ENCODE results near the gene MOCS2. TPM values are rescaled to one million over a fixed set of nuclear protein-coding genes. Genes with fewer than 3 reads are reported as not detected.
A peak's percentile ranks its signal among the peaks of the same experiment; 100 is the strongest.

Gene MOCS2
- total and polyA plus RNA-seq, 9 donors = 32.9 to 72.2 (median 41.7) TPM

GRCh38 chr5:53111139-53111538 is 1.6 kb upstream of the MOCS2 start:
- TF ChIP-seq CTCF (IDR thresholded peaks at IDR 0.05) (no peak), EP300 (IDR thresholded peaks at IDR 0.05) (no peak), POLR2A (IDR thresholded peaks at IDR 0.05) (no peak)
- intact Hi-C loops (cut with DNase I) = no loop called here
- DNase-seq = no peak
- H3K36me3 ChIP-seq = no peaks in the 10 kb centered on the region
- no peak overlapping the region for H3K27ac ChIP-seq
- no peaks in the 10 kb centered on the region for H3K27me3 ChIP-seq
- H3K4me3 ChIP-seq = no peak overlapping the region
- no peaks in the 10 kb centered on the region for H3K9me3 ChIP-seq
- WGBS, 3 donors = 93 to 95% (median 95%) methylated on average over 1 of the region's 1 CpG
- H3K4me1 ChIP-seq (ENCODE audit: insufficient read depth) = peaks cover 5% of the 10 kb centered on the region

GRCh38 chr5:53110156-53110555 is 599 bp upstream of the MOCS2 start:
- H3K36me3 ChIP-seq = no peaks in the 10 kb centered on the region
- no peak overlapping the region for H3K27ac ChIP-seq
- TF ChIP-seq CTCF (IDR thresholded peaks at IDR 0.05) (no peak), POLR2A (IDR thresholded peaks at IDR 0.05) (no peak), EP300 (IDR thresholded peaks at IDR 0.05) (no peak)
- intact Hi-C loops (cut with DNase I) = no loop called here
- WGBS, 3 donors = 14 to 25% (median 24%) methylated on average over 6 of the region's 6 CpGs
- H3K9me3 ChIP-seq = no peaks in the 10 kb centered on the region
- no peaks in the 10 kb centered on the region for H3K27me3 ChIP-seq
- peaks cover 6% of the 10 kb centered on the region for H3K4me1 ChIP-seq (ENCODE audit: insufficient read depth)
- DNase-seq = peak in 1 of 5 donors; percentile 19
- H3K4me3 ChIP-seq = peak overlapping the region; percentile 88

- intact Hi-C loops (cut with DNase I) = no loop called here
- H3K27me3 ChIP-seq = no peaks in the 10 kb centered on the region
- H3K9me3 ChIP-seq = no peaks in the 10 kb centered on the region
- H3K4me3 ChIP-seq = peak overlapping the region; percentile 88
- WGBS, 3 donors = 1% methylated on average over 11 of the region's 11 CpGs
- peak overlapping the region in 1 of 2 donors; percentile 85 for H3K27ac ChIP-seq
- TF ChIP-seq EP300 (IDR thresholded peaks at IDR 0.05) (no peak), CTCF (IDR thresholded peaks at IDR 0.05) (no peak), POLR2A (IDR thresholded peaks at IDR 0.05) (no peak)
- H3K36me3 ChIP-seq = no peaks in the 10 kb centered on the region
- no peak for DNase-seq
- peaks cover 6% of the 10 kb centered on the region for H3K4me1 ChIP-seq (ENCODE audit: insufficient read depth)
Observed at GRCh38 chr5:53109056-53109442, 508 bp downstream of the MOCS2 start.

- intact Hi-C loops (cut with DNase I) = no loop called here
- whole genome bisulfite sequencing, 3 donors = 81 to 91% (median 88%) methylated on average over 5 of the region's 5 CpGs
- no peak for DNase-seq
- no peaks in the 10 kb centered on the region for H3K36me3 ChIP-seq
- no peaks in the 10 kb centered on the region for H3K9me3 ChIP-seq
- H3K27ac ChIP-seq = no peak overlapping the region
- no peaks in the 10 kb centered on the region for H3K27me3 ChIP-seq
- H3K4me1 ChIP-seq (ENCODE audit: insufficient read depth) = peaks cover 6% of the 10 kb centered on the region
- TF ChIP-seq CTCF (IDR thresholded peaks at IDR 0.05) (no peak), POLR2A (IDR thresholded peaks at IDR 0.05) (no peak), EP300 (IDR thresholded peaks at IDR 0.05) (no peak)
- H3K4me3 ChIP-seq = no peak overlapping the region
Observed at GRCh38 chr5:53105611-53106300, 3.8 kb downstream of the MOCS2 start.

Data from ovary (tissue), 9 donors.